Activated CD4-positive, alpha-beta memory T cell treated with anti-CD3 and anti-CD28 coated beads for 36 hours (primary cell): ENCODE measurements around the gene ATP6V1F. TPM values are rescaled to one million over a fixed set of nuclear protein-coding genes. Genes with fewer than 3 reads are reported as not detected.
A peak's percentile ranks its signal among the peaks of the same experiment; 100 is the strongest.

Source experiments
- CTCF ChIA-PET: fragments of 350-600 bp; sonication (Branson Sonifier 250); formaldehyde crosslinking; loops from one replicate; lab custom pipeline; 2021; ENCODE audit warnings: antibody characterized with exemption, inconsistent platforms; lab: Charles Lee
- POLR2A ChIA-PET: fragments of 350-600 bp; sonication (Branson Sonifier 250); formaldehyde crosslinking; loops from one replicate; lab custom pipeline; 2021; ENCODE audit warnings: antibody characterized with exemption; lab: Charles Lee
- DNase-seq: peaks from one replicate; pipeline ENCODE4 v3.0.0-alpha.2; 2020
- H3K27ac Mint-ChIP-seq: one replicate; pipeline ENCODE4 v1.8.0; 2021; ENCODE audit warnings: mixed read lengths
- H3K27me3 Mint-ChIP-seq: one replicate; pipeline ENCODE4 v1.8.0; 2021; ENCODE audit warnings: mixed read lengths
- H3K36me3 Mint-ChIP-seq: one replicate; pipeline ENCODE4 v1.8.0; 2021; ENCODE audit warnings: mixed read lengths
- H3K4me1 Mint-ChIP-seq: one replicate; pipeline ENCODE4 v1.8.0; 2021; ENCODE audit warnings: low read depth, mixed read lengths
- H3K4me3 Mint-ChIP-seq: one replicate; pipeline ENCODE4 v1.8.0; 2021; ENCODE audit warnings: mild to moderate bottlenecking, mixed read lengths
- H3K9me3 Mint-ChIP-seq: one replicate; pipeline ENCODE4 v1.8.0; 2021; ENCODE audit warnings: mixed read lengths
- intact Hi-C: fragments of 100-400 bp; cut with micrococcal nuclease; formaldehyde crosslinking; loops from one replicate; pipeline ENCODE4 v1.15.1; 2023
- total RNA-seq, 2 experiments: library from RNA; stranded (reverse); gene quantifications; one replicate each; pipeline ENCODE4 v1.2.3, GENCODE V29; 2021

ATP6V1F gene
- total RNA-seq, 2 experiments from 2014 or later: 113 to 117 TPM

GRCh38 chr7:128883622-128884448 is 21.2 kb downstream of the ATP6V1F start:
- peaks cover 2% of the 10 kb centered on the region for H3K27me3 Mint-ChIP-seq
- H3K9me3 Mint-ChIP-seq: no peaks in the 10 kb centered on the region
- peak overlapping the region; percentile 0 for H3K4me3 Mint-ChIP-seq
- peaks cover 1% of the 10 kb centered on the region for H3K4me1 Mint-ChIP-seq
- POLR2A ChIA-PET: interaction anchor here (0.5 to 1.4 kb wide), 2 partner anchors 21 to 144 kb away, joined by 3 to 5 read pairs; partner anchors contain the start of genes ATP6V1F and CALU
- H3K27ac Mint-ChIP-seq: no peak overlapping the region
- DNase-seq: peak; percentile 88
- intact Hi-C loops: loop anchor here (1.0 to 5.0 kb wide), 4 partner anchors 42 to 457 kb away; partner anchors contain the start of gene METTL2B
- CTCF ChIA-PET: interaction anchor here (0.6 to 2.9 kb wide), 52 partner anchors 8 to 537 kb away, joined by 3 to 46 read pairs (median 4); partner anchors contain the start of genes ATP6V1F, CALU, IRF5 and TNPO3
- no peaks in the 10 kb centered on the region for H3K36me3 Mint-ChIP-seq

- Mint-ChIP-seq H3K9me3 (no peaks in the 10 kb centered on the region), H3K27ac (no peak overlapping the region), H3K4me1 (peaks cover 1% of the 10 kb centered on the region), H3K4me3 (no peak overlapping the region), H3K27me3 (peaks cover 2% of the 10 kb centered on the region), H3K36me3 (no peaks in the 10 kb centered on the region)
- ChIA-PET POLR2A (no interaction called here), CTCF (interaction anchor here (0.9 to 2.9 kb wide), 17 partner anchors 10 to 278 kb away, joined by 3 to 46 read pairs (median 5); partner anchors contain the start of genes ATP6V1F and TNPO3)
- DNase-seq: no peak
- intact Hi-C loops: loop anchor here (5.0 kb wide), 2 partner anchors 407 to 457 kb away; partner anchors contain the start of gene METTL2B
Observed at GRCh38 chr7:128884561-128885369, 22.1 kb downstream of the ATP6V1F start.

GRCh38 chr7:128885370-128886187 is 22.9 kb downstream of the ATP6V1F start:
- Mint-ChIP-seq H3K4me1 (peaks cover 1% of the 10 kb centered on the region), H3K27me3 (peaks cover 7% of the 10 kb centered on the region), H3K4me3 (no peak overlapping the region), H3K9me3 (no peaks in the 10 kb centered on the region), H3K36me3 (no peaks in the 10 kb centered on the region), H3K27ac (no peak overlapping the region)
- ChIA-PET POLR2A (no interaction called here), CTCF (interaction anchor here (0.8 to 2.9 kb wide), 5 partner anchors 16 to 459 kb away, joined by 3 to 46 read pairs (median 5); partner anchors contain the start of gene ATP6V1F)
- DNase-seq: no peak
- intact Hi-C loops: no loop called here

GRCh38 chr7:128886391-128887168 is 23.9 kb downstream of the ATP6V1F start:
- no peaks in the 10 kb centered on the region for H3K9me3 Mint-ChIP-seq
- H3K36me3 Mint-ChIP-seq: no peaks in the 10 kb centered on the region
- H3K27ac Mint-ChIP-seq: no peak overlapping the region
- POLR2A ChIA-PET: no interaction called here
- no peak overlapping the region for H3K4me3 Mint-ChIP-seq
- intact Hi-C loops: no loop called here
- CTCF ChIA-PET: interaction anchor here (1.0 to 1.1 kb wide), 2 partner anchors 22 to 460 kb away, joined by 4 to 5 read pairs; no protein-coding TSS in a partner anchor
- peaks cover 7% of the 10 kb centered on the region for H3K27me3 Mint-ChIP-seq
- no peak for DNase-seq
- peaks cover 1% of the 10 kb centered on the region for H3K4me1 Mint-ChIP-seq

GRCh38 chr7:128887169-128888038 is 24.7 kb downstream of the ATP6V1F start:
- Mint-ChIP-seq H3K27ac (no peak overlapping the region), H3K27me3 (peaks cover 12% of the 10 kb centered on the region), H3K36me3 (no peaks in the 10 kb centered on the region), H3K4me3 (no peak overlapping the region), H3K4me1 (peaks cover 1% of the 10 kb centered on the region), H3K9me3 (no peaks in the 10 kb centered on the region)
- CTCF ChIA-PET: interaction anchor here (1.1 kb wide), 1 partner anchor 461 kb away, joined by 4 read pairs; no protein-coding TSS in a partner anchor
- POLR2A ChIA-PET: no interaction called here
- no peak for DNase-seq
- intact Hi-C loops: no loop called here

GRCh38 chr7:128888039-128888755 is 25.5 kb downstream of the ATP6V1F start:
- ChIA-PET POLR2A (no interaction called here), CTCF (no interaction called here)
- peaks cover 14% of the 10 kb centered on the region for H3K27me3 Mint-ChIP-seq
- no peaks in the 10 kb centered on the region for H3K36me3 Mint-ChIP-seq
- peaks cover 1% of the 10 kb centered on the region for H3K4me1 Mint-ChIP-seq
- H3K27ac Mint-ChIP-seq: no peak overlapping the region
- no peaks in the 10 kb centered on the region for H3K9me3 Mint-ChIP-seq
- no peak for DNase-seq
- intact Hi-C loops: no loop called here
- no peak overlapping the region for H3K4me3 Mint-ChIP-seq

GRCh38 chr7:128888756-128889095 is 26.1 kb downstream of the ATP6V1F start:
- POLR2A ChIA-PET: no interaction called here
- no peak for DNase-seq
- H3K27ac Mint-ChIP-seq: no peak overlapping the region
- CTCF ChIA-PET: interaction anchor here (0.6 kb wide), 1 partner anchor 421 kb away, joined by 3 read pairs; no protein-coding TSS in a partner anchor
- intact Hi-C loops: no loop called here
- H3K27me3 Mint-ChIP-seq: peaks cover 14% of the 10 kb centered on the region
- H3K36me3 Mint-ChIP-seq: no peaks in the 10 kb centered on the region
- no peaks in the 10 kb centered on the region for H3K9me3 Mint-ChIP-seq
- H3K4me1 Mint-ChIP-seq: no peaks in the 10 kb centered on the region
- no peak overlapping the region for H3K4me3 Mint-ChIP-seq

- no peak overlapping the region for H3K4me3 Mint-ChIP-seq
- intact Hi-C loops: no loop called here
- H3K36me3 Mint-ChIP-seq: no peaks in the 10 kb centered on the region
- H3K27ac Mint-ChIP-seq: no peak overlapping the region
- H3K9me3 Mint-ChIP-seq: no peaks in the 10 kb centered on the region
- no peak for DNase-seq
- H3K27me3 Mint-ChIP-seq: peaks cover 14% of the 10 kb centered on the region
- no peaks in the 10 kb centered on the region for H3K4me1 Mint-ChIP-seq
- POLR2A ChIA-PET: no interaction called here
- CTCF ChIA-PET: interaction anchor here (0.6 kb wide), 1 partner anchor 421 kb away, joined by 3 read pairs; no protein-coding TSS in a partner anchor
Observed at GRCh38 chr7:128889121-128889520, 26.5 kb downstream of the ATP6V1F start.

GRCh38 chr7:128890306-128891109 is 27.9 kb downstream of the ATP6V1F start:
- Mint-ChIP-seq H3K4me3 (peak overlapping the region; percentile 20), H3K27me3 (peaks cover 14% of the 10 kb centered on the region), H3K4me1 (no peaks in the 10 kb centered on the region), H3K27ac (no peak overlapping the region), H3K9me3 (no peaks in the 10 kb centered on the region), H3K36me3 (no peaks in the 10 kb centered on the region)
- DNase-seq: no peak
- intact Hi-C loops: no loop called here
- ChIA-PET POLR2A (no interaction called here), CTCF (no interaction called here)
